Islet precursor cell (in vitro differentiated cells): ENCODE results near the gene C11orf91.
"Not testable (repeated sequence)": the region's sequence is repeated elsewhere in the genome, so short reads cannot be mapped to it uniquely, and the experiment has no call there.

Experiments
- DNase-seq: peaks from one replicate; pipeline ENCODE4 v3.0.0-alpha.2; 2018

Gene C11orf91

GRCh38 chr11:33668468-33668825 lies 32.2 kb downstream of the C11orf91 start:
- DNase-seq = no peak

- no peak for DNase-seq
These were observed 32.7 kb downstream of the C11orf91 start for GRCh38 chr11:33667819-33668467.

GRCh38 chr11:33665350-33666106 lies 35.1 kb downstream of the C11orf91 start:
- DNase-seq = no peak

GRCh38 chr11:33664827-33665226 lies 35.8 kb downstream of the C11orf91 start:
- no peak for DNase-seq

GRCh38 chr11:33664166-33664565 lies 36.5 kb downstream of the C11orf91 start:
- no peak for DNase-seq

GRCh38 chr11:33663121-33663520 lies 37.5 kb downstream of the C11orf91 start:
- DNase-seq = no peak

GRCh38 chr11:33661526-33661925 lies 39.1 kb downstream of the C11orf91 start:
- not testable (repeated sequence) for DNase-seq

GRCh38 chr11:33660962-33661361 lies 39.7 kb downstream of the C11orf91 start:
- DNase-seq = no peak

GRCh38 chr11:33659370-33660139 lies 41.1 kb downstream of the C11orf91 start:
- no peak for DNase-seq

- peak; percentile 59 for DNase-seq
These were observed 42.3 kb downstream of the C11orf91 start for GRCh38 chr11:33658195-33658900.

- no peak for DNase-seq
These were observed 42.9 kb downstream of the C11orf91 start for GRCh38 chr11:33657757-33658156.

GRCh38 chr11:33656768-33657167 lies 43.9 kb downstream of the C11orf91 start:
- DNase-seq = no peak

- no peak for DNase-seq
These were observed 44.6 kb downstream of the C11orf91 start for GRCh38 chr11:33655842-33656600.

GRCh38 chr11:33654594-33654993 lies 46.0 kb downstream of the C11orf91 start:
- DNase-seq = no peak

GRCh38 chr11:33652930-33653329 lies 47.7 kb downstream of the C11orf91 start:
- DNase-seq = peak; percentile 14

GRCh38 chr11:33652431-33652830 lies 48.2 kb downstream of the C11orf91 start:
- DNase-seq = no peak

- DNase-seq = peak; percentile 55
These were observed 48.6 kb downstream of the C11orf91 start for GRCh38 chr11:33651990-33652389.

GRCh38 chr11:33651555-33651954 lies 49.1 kb downstream of the C11orf91 start:
- DNase-seq = peak; percentile 42

- DNase-seq = no peak
These were observed 50.7 kb downstream of the C11orf91 start for GRCh38 chr11:33649944-33650343.
